ENCODE data around the gene CHAC2. TPM values are rescaled to one million over a fixed set of nuclear protein-coding genes. Genes with fewer than 3 reads are reported as not detected.

Gene CHAC2
- total and polyA plus RNA-seq, 2 of the 4 experiments (the other 2 are of a cell fraction): 2.4 to 3.9 TPM

GRCh38 chr2:53751728-53752127 lies 15.9 kb upstream of the CHAC2 start:
- no peak overlapping the region for H3K4ac ChIP-seq (ENCODE audit: low read depth, low read length)
- H4K5ac ChIP-seq (ENCODE audit: low read depth, low read length): no peak overlapping the region
- no peak overlapping the region for H2AK9ac ChIP-seq (replicated peaks; ENCODE audit: low read depth, low read length, poor library complexity)
- in situ Hi-C loops (cut with MboI; ENCODE audit: low sequenced_read_pairs): no loop called here
- ChIA-PET POLR2A (ENCODE audit: unreplicated experiment) (no interaction called here), CTCF (interaction anchor here (0.7 kb wide), 1 partner anchor 9 kb away, joined by 3 read pairs; no protein-coding TSS in a partner anchor)
- H3K79me1 ChIP-seq (ENCODE audit: low read depth in 1 of 2, low read length in 2 of 2): peaks cover 0 to 9% of the 10 kb centered on the region in 2 experiments; a peak in 2 of 4 replicates
- H4K20me1 ChIP-seq (ENCODE audit: insufficient read depth, low read length): no peaks in the 10 kb centered on the region
- H4K91ac ChIP-seq (ENCODE audit: insufficient read depth, low read depth, low read length): no peak overlapping the region
- H3K4me3 ChIP-seq (ENCODE audit: insufficient read depth, low read depth, low read length): no peak overlapping the region
- ATAC-seq (ENCODE audit: low read depth) (peak; percentile 80), DNase-seq (peak; percentile 71)
- no peak overlapping the region; the same call in 1 of the 2 replicates for H3K56ac ChIP-seq (ENCODE audit: extremely low read depth, insufficient read depth, low read length)
- H4K8ac ChIP-seq (ENCODE audit: low read depth in 2 of 2, low read length in 2 of 2): no peak overlapping the region
- H3K9me1 ChIP-seq (ENCODE audit: insufficient read depth, low read length): peaks cover 4% of the 10 kb centered on the region; the same call in 1 of the 2 replicates
- H3K27ac ChIP-seq (ENCODE audit: insufficient read depth, low read length): no peak overlapping the region
- no peak overlapping the region for H3K23ac ChIP-seq (ENCODE audit: low read depth, low read length)
- H2BK20ac ChIP-seq (ENCODE audit: low read depth, low read length): no peak overlapping the region
- BruUV-seq (replicated peaks): no TSS peak
- H3K27me3 ChIP-seq (ENCODE audit: control insufficient read depth, insufficient read depth, low read length): no peaks in the 10 kb centered on the region
- H3K36me3 ChIP-seq (ENCODE audit: control insufficient read depth, insufficient read depth, low read length): peaks cover 10% of the 10 kb centered on the region
- dilution Hi-C loops (cut with HindIII; ENCODE audit: low sequenced_read_pairs, unreplicated experiment): no loop called here
- no peak overlapping the region for H3K14ac ChIP-seq (replicated peaks; ENCODE audit: low read depth, low read length)
- no peak overlapping the region for H3K18ac ChIP-seq (ENCODE audit: low read depth, low read length)
- H2AK5ac ChIP-seq (ENCODE audit: low read depth, low read length): no peak overlapping the region
- no peaks in the 10 kb centered on the region; the same call in 1 of the 2 replicates for H3K9me3 ChIP-seq (ENCODE audit: control insufficient read depth, insufficient read depth, low read length)
- H2AFZ ChIP-seq (replicated peaks; ENCODE audit: low read length, poor library complexity): no peak overlapping the region
- no peak overlapping the region for H3K9ac ChIP-seq (ENCODE audit: low read depth, low read length)
- H2BK120ac ChIP-seq (ENCODE audit: low read depth, low read length): no peak overlapping the region
- WGBS, 2 experiments (ENCODE audit: extremely low coverage in 2 of 2, insufficient read length in 1 of 2): no CpG with 5 or more reads among the region's 1 CpG
- intact Hi-C loops (cut with micrococcal nuclease): no loop called here
- H2BK5ac ChIP-seq (ENCODE audit: low read depth, low read length, poor library complexity, severe bottlenecking): no peak overlapping the region
- H3K4me1 ChIP-seq (ENCODE audit: control insufficient read depth, insufficient read depth, low read length): no peaks in the 10 kb centered on the region
- no peak overlapping the region for H2BK15ac ChIP-seq (ENCODE audit: low read depth, low read length)
- TF ChIP-seq CTCF (conservative IDR thresholded peaks at IDR 0.05; ENCODE audit: low read depth, low read length): no peak
- TF ChIP-seq RFX5 (IDR thresholded peaks at IDR 0.05; ENCODE audit: low read depth, low read length): no peak
- no peak for TF ChIP-seq BHLHE40 (IDR thresholded peaks at IDR 0.05; ENCODE audit: low read depth, low read length)
- TF ChIP-seq MAFK (IDR thresholded peaks at IDR 0.05; ENCODE audit: low read depth, low read length): no peak
- no peak for TF ChIP-seq ELK1 (IDR thresholded peaks at IDR 0.05; ENCODE audit: borderline replicate concordance, low read depth, low read length)
- no peak for TF ChIP-seq RAD21 (IDR thresholded peaks at IDR 0.05; ENCODE audit: low read length)
- no peak for TF ChIP-seq POLR2A (IDR thresholded peaks at IDR 0.05; ENCODE audit: low read depth, low read length)
- TF ChIP-seq USF2 (IDR thresholded peaks at IDR 0.05; ENCODE audit: low read depth, low read length): no peak
- no peak for TF ChIP-seq CHD1 (IDR thresholded peaks at IDR 0.05; ENCODE audit: low read depth, low read length)
- TF ChIP-seq SMC3 (IDR thresholded peaks at IDR 0.05; ENCODE audit: low read depth, low read length): no peak
- no peak for TF ChIP-seq NFE2L2 (IDR thresholded peaks at IDR 0.05; ENCODE audit: low read depth, low read length)
- TF ChIP-seq MXI1 (IDR thresholded peaks at IDR 0.05; ENCODE audit: borderline replicate concordance, low read depth, low read length): no peak
- TF ChIP-seq CEBPB (IDR thresholded peaks at IDR 0.05; ENCODE audit: low read depth, low read length): no peak
- H3K4me2 ChIP-seq (ENCODE audit: low read depth, low read length): no peak overlapping the region

Data from IMR-90 (cell line).